SK-N-SH (cell line): ENCODE data around the gene UNC13B.

Experiments used
- EP300 ChIP-seq, 2 experiments: IDR thresholded peaks; 2 replicates each; pipeline versions ENCODE4 v1.4.0 to v1.6.1; 2012; ENCODE audit warnings: borderline replicate concordance in 1 of 2, low read depth in 1 of 2, low read length in 1 of 2
- EZH2phosphoT487 ChIP-seq: fragments of 200-600 bp; sonication (generic); IDR thresholded peaks from 2 replicates; pipeline ENCODE4 v1.6.1; 2017; ENCODE audit warnings: low read depth, mixed run types, mild to moderate bottlenecking, antibody characterized with exemption, moderate library complexity, borderline replicate concordance
- FOXJ3 ChIP-seq: sonication (generic); formaldehyde crosslinking; IDR thresholded peaks from 2 replicates; pipeline ENCODE4 v1.5.1; 2020; ENCODE audit warnings: mild to moderate bottlenecking, missing genetic modification reagents
- GABPA ChIP-seq: IDR thresholded peaks from 2 replicates; pipeline ENCODE4 v1.4.0; 2012; ENCODE audit warnings: low read depth, mild to moderate bottlenecking
- JUND ChIP-seq: IDR thresholded peaks from 2 replicates; pipeline ENCODE4 v1.4.0; 2012
- MXI1 ChIP-seq: IDR thresholded peaks from 2 replicates; pipeline ENCODE4 v1.6.1; 2012; ENCODE audit warnings: mild to moderate bottlenecking, low read depth, low read length, improper control_type of control experiment
- NRF1 ChIP-seq: IDR thresholded peaks from 2 replicates; pipeline ENCODE4 v1.6.1; 2012; ENCODE audit warnings: low read depth, mild to moderate bottlenecking, low read length
- POLR2AphosphoS5 ChIP-seq: IDR thresholded peaks from 2 replicates; pipeline ENCODE4 v1.6.1; 2012; ENCODE audit warnings: low read depth, low read length
- SIN3A ChIP-seq: IDR thresholded peaks from 2 replicates; pipeline ENCODE4 v1.6.1; 2012; ENCODE audit warnings: low read depth, mild to moderate bottlenecking, low read length, moderate library complexity, borderline replicate concordance
- TAF1 ChIP-seq: IDR thresholded peaks from 2 replicates; pipeline ENCODE4 v1.6.1; 2012; ENCODE audit warnings: low read depth, mild to moderate bottlenecking, low read length, moderate library complexity, borderline replicate concordance
- TF ChIP-seq, protein P1 (sequence below): IDR thresholded peaks from 2 replicates; pipeline ENCODE4 v1.4.0; 2012; ENCODE audit warnings: low read depth
- TF ChIP-seq, protein P2 (sequence below): fragments of 200-600 bp; sonication (generic); IDR thresholded peaks from 2 replicates; pipeline ENCODE4 v1.6.1; 2017; ENCODE audit warnings: antibody characterized with exemption, mild to moderate bottlenecking, moderate library complexity
- TF ChIP-seq, protein P3 (sequence below): IDR thresholded peaks from 2 replicates; pipeline ENCODE4 v1.4.0; 2012; ENCODE audit warnings: low read depth, borderline replicate concordance
- TF ChIP-seq, protein P4 (sequence below): IDR thresholded peaks from 2 replicates; pipeline ENCODE4 v1.6.1; 2012; ENCODE audit warnings: mild to moderate bottlenecking, low read depth, low read length, moderate library complexity

DNA sequence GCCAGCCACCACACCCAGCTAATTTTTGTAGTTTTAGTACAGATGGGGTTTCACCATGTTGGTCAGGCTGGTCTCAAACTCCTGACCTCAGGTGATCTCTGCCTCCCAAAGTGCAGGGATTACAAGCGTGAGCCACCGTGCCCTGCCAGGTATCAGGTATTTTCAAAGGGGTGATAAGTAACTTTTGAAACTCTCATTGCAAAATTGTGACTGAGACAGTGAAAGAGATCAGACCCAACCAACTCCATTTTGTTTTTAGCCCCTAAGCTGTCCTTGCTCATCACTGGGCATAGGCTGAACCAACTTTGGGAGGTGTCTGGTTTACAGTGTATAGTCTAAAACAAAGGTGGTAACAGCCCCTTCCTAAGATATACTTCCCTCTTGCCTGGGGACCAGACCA, 29.3 kb downstream of the UNC13B start:
- TF ChIP-seq NRF1, result no peak
- TF ChIP-seq, protein P1, sequence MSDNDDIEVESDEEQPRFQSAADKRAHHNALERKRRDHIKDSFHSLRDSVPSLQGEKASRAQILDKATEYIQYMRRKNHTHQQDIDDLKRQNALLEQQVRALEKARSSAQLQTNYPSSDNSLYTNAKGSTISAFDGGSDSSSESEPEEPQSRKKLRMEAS, result no peak
- TF ChIP-seq, protein P2, sequence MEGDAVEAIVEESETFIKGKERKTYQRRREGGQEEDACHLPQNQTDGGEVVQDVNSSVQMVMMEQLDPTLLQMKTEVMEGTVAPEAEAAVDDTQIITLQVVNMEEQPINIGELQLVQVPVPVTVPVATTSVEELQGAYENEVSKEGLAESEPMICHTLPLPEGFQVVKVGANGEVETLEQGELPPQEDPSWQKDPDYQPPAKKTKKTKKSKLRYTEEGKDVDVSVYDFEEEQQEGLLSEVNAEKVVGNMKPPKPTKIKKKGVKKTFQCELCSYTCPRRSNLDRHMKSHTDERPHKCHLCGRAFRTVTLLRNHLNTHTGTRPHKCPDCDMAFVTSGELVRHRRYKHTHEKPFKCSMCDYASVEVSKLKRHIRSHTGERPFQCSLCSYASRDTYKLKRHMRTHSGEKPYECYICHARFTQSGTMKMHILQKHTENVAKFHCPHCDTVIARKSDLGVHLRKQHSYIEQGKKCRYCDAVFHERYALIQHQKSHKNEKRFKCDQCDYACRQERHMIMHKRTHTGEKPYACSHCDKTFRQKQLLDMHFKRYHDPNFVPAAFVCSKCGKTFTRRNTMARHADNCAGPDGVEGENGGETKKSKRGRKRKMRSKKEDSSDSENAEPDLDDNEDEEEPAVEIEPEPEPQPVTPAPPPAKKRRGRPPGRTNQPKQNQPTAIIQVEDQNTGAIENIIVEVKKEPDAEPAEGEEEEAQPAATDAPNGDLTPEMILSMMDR, result no peak
- TF ChIP-seq POLR2AphosphoS5, result no peak
- no peak for TF ChIP-seq EZH2phosphoT487
- no peak for TF ChIP-seq MXI1
- no peak for TF ChIP-seq TAF1
- TF ChIP-seq GABPA, result no peak
- no peak for TF ChIP-seq EP300 (IDR thresholded peaks at IDR 0.05; ENCODE audit: borderline replicate concordance in 1 of 2, low read depth in 1 of 2, low read length in 1 of 2)
- TF ChIP-seq, protein P3, sequence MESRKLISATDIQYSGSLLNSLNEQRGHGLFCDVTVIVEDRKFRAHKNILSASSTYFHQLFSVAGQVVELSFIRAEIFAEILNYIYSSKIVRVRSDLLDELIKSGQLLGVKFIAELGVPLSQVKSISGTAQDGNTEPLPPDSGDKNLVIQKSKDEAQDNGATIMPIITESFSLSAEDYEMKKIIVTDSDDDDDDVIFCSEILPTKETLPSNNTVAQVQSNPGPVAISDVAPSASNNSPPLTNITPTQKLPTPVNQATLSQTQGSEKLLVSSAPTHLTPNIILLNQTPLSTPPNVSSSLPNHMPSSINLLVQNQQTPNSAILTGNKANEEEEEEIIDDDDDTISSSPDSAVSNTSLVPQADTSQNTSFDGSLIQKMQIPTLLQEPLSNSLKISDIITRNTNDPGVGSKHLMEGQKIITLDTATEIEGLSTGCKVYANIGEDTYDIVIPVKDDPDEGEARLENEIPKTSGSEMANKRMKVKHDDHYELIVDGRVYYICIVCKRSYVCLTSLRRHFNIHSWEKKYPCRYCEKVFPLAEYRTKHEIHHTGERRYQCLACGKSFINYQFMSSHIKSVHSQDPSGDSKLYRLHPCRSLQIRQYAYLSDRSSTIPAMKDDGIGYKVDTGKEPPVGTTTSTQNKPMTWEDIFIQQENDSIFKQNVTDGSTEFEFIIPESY, result no peak
- TF ChIP-seq, protein P4, sequence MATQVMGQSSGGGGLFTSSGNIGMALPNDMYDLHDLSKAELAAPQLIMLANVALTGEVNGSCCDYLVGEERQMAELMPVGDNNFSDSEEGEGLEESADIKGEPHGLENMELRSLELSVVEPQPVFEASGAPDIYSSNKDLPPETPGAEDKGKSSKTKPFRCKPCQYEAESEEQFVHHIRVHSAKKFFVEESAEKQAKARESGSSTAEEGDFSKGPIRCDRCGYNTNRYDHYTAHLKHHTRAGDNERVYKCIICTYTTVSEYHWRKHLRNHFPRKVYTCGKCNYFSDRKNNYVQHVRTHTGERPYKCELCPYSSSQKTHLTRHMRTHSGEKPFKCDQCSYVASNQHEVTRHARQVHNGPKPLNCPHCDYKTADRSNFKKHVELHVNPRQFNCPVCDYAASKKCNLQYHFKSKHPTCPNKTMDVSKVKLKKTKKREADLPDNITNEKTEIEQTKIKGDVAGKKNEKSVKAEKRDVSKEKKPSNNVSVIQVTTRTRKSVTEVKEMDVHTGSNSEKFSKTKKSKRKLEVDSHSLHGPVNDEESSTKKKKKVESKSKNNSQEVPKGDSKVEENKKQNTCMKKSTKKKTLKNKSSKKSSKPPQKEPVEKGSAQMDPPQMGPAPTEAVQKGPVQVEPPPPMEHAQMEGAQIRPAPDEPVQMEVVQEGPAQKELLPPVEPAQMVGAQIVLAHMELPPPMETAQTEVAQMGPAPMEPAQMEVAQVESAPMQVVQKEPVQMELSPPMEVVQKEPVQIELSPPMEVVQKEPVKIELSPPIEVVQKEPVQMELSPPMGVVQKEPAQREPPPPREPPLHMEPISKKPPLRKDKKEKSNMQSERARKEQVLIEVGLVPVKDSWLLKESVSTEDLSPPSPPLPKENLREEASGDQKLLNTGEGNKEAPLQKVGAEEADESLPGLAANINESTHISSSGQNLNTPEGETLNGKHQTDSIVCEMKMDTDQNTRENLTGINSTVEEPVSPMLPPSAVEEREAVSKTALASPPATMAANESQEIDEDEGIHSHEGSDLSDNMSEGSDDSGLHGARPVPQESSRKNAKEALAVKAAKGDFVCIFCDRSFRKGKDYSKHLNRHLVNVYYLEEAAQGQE, result no peak
- TF ChIP-seq SIN3A, result no peak
- no peak for TF ChIP-seq JUND
- TF ChIP-seq FOXJ3 (CRISPR knock-in tag), result no peak
